ENCODE data around the gene TDRD9.

DNA sequence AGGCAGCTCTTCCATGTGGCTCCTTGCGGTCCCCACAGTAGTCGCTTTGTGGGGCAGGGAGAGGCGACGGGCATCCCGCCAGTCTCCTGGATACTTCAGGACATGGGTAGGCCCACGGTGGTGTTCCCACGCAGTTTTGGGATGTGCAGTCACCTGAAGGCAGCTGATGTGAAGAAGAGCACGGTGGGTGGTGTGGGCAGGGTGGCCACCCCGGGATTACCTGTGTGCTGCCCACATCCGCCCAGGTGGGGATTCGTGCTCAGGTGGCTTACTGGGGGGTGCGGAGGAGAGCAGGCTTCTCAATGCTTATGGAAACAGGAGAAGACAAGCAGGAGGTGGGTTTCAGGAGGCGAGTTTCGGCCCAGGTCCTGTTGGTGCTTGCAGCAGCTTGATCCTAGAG lies 28.4 kb upstream of the TDRD9 start:
- TF ChIP-seq, protein P1, sequence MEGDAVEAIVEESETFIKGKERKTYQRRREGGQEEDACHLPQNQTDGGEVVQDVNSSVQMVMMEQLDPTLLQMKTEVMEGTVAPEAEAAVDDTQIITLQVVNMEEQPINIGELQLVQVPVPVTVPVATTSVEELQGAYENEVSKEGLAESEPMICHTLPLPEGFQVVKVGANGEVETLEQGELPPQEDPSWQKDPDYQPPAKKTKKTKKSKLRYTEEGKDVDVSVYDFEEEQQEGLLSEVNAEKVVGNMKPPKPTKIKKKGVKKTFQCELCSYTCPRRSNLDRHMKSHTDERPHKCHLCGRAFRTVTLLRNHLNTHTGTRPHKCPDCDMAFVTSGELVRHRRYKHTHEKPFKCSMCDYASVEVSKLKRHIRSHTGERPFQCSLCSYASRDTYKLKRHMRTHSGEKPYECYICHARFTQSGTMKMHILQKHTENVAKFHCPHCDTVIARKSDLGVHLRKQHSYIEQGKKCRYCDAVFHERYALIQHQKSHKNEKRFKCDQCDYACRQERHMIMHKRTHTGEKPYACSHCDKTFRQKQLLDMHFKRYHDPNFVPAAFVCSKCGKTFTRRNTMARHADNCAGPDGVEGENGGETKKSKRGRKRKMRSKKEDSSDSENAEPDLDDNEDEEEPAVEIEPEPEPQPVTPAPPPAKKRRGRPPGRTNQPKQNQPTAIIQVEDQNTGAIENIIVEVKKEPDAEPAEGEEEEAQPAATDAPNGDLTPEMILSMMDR (IDR thresholded peaks at IDR 0.05), result no peak
- TF ChIP-seq POLR2AphosphoS5 (IDR thresholded peaks at IDR 0.05) (no peak), POLR2A (IDR thresholded peaks at IDR 0.05) (no peak), EP300 (IDR thresholded peaks at IDR 0.05) (no peak)
